Measurements from ENCODE around the gene CDH9. TPM values are rescaled to one million over a fixed set of nuclear protein-coding genes. Genes with fewer than 3 reads are reported as not detected.

The CDH9 gene
- total and polyA plus RNA-seq, 9 of the 15 experiments (the other 6 are each of a cell fraction or from before 2014, with no cell fraction given), result not detected

GRCh38 chr5:26959290-26959689, 79.1 kb downstream of the CDH9 start (continued):
- TF ChIP-seq ZNF551 (CRISPR knock-in tag; IDR thresholded peaks at IDR 0.05) (no peak), ZNF780A (CRISPR knock-in tag; IDR thresholded peaks at IDR 0.05) (no peak), MAFG (tag; conservative IDR thresholded peaks at IDR 0.05) (peak; percentile 66), ATF6 (CRISPR knock-in tag; IDR thresholded peaks at IDR 0.05) (no peak), GABPB1 (CRISPR knock-in tag; IDR thresholded peaks at IDR 0.05) (no peak), ZNF311 (CRISPR knock-in tag; IDR thresholded peaks at IDR 0.05) (no peak), NCOA1 (IDR thresholded peaks at IDR 0.05; ENCODE audit: low read depth) (no peak), L3MBTL2 (IDR thresholded peaks at IDR 0.05) (no peak)

DNA sequence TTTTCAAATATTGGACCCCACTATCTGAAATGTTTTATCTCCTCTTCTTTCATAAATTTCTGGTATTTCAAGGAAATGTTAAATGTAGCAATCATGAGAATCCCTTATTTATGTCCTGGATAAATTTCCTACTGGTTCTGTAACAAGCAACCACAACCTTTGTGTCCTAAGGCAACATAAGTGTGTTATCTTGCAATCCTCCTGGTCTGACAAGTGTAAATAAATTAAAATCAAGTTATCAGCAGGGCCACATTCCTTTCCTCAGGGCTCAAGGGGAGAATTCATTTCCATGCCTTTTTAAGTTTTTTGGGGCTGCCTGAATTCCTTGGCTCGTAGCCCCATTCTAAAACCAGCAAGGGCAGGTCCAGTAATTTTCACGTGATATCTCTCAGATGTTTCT, 83.2 kb downstream of the CDH9 start:
- no TSS peak for BruUV-seq (replicated peaks)
- ChIA-PET POLR2A (no interaction called here), CTCF (ENCODE audit: low intra/inter-chr PET ratio) (no interaction called here)
- no peaks in the 10 kb centered on the region for H3K9me1 ChIP-seq (ENCODE audit: control insufficient read depth, insufficient read depth, low read length)
- H3K9me3 ChIP-seq (replicated peaks; ENCODE audit: control insufficient read depth, insufficient read depth, low read depth, low read length), result no peaks in the 10 kb centered on the region
- H3K27me3 ChIP-seq (ENCODE audit: control insufficient read depth in 2 of 2, insufficient read depth in 2 of 2, low read length in 2 of 2), result no peaks in the 10 kb centered on the region
- FAIRE-seq, result no peak
- no peaks in the 10 kb centered on the region for H4K20me1 ChIP-seq (replicated peaks; ENCODE audit: control insufficient read depth, insufficient read depth, low read length)
- H3K9ac ChIP-seq (ENCODE audit: insufficient read depth in 1 of 2, low read depth in 2 of 2, low read length in 2 of 2), result no peak overlapping the region
- no peak overlapping the region for H3K27ac ChIP-seq (ENCODE audit: extremely low read depth, low read depth, low read length)
- intact Hi-C loops (cut with micrococcal nuclease) (no loop called here), in situ Hi-C loops (cut with MboI) (no loop called here)
- TF ChIP-seq L3MBTL2 (IDR thresholded peaks at IDR 0.05) (no peak), NUFIP1 (IDR thresholded peaks at IDR 0.05; ENCODE audit: partially characterized antibody) (no peak), COPS2 (conservative IDR thresholded peaks at IDR 0.05) (no peak), MYNN (IDR thresholded peaks at IDR 0.05) (no peak), MYNN (CRISPR knock-in tag; IDR thresholded peaks at IDR 0.05) (no peak), ZNF436 (CRISPR knock-in tag; IDR thresholded peaks at IDR 0.05) (no peak), ZNF707 (CRISPR knock-in tag; conservative IDR thresholded peaks at IDR 0.05) (no peak), SP2 (IDR thresholded peaks at IDR 0.05; ENCODE audit: extremely low read depth, low read depth, low read length, poor library complexity, severe bottlenecking) (no peak)
- TF ChIP-seq, protein P1, sequence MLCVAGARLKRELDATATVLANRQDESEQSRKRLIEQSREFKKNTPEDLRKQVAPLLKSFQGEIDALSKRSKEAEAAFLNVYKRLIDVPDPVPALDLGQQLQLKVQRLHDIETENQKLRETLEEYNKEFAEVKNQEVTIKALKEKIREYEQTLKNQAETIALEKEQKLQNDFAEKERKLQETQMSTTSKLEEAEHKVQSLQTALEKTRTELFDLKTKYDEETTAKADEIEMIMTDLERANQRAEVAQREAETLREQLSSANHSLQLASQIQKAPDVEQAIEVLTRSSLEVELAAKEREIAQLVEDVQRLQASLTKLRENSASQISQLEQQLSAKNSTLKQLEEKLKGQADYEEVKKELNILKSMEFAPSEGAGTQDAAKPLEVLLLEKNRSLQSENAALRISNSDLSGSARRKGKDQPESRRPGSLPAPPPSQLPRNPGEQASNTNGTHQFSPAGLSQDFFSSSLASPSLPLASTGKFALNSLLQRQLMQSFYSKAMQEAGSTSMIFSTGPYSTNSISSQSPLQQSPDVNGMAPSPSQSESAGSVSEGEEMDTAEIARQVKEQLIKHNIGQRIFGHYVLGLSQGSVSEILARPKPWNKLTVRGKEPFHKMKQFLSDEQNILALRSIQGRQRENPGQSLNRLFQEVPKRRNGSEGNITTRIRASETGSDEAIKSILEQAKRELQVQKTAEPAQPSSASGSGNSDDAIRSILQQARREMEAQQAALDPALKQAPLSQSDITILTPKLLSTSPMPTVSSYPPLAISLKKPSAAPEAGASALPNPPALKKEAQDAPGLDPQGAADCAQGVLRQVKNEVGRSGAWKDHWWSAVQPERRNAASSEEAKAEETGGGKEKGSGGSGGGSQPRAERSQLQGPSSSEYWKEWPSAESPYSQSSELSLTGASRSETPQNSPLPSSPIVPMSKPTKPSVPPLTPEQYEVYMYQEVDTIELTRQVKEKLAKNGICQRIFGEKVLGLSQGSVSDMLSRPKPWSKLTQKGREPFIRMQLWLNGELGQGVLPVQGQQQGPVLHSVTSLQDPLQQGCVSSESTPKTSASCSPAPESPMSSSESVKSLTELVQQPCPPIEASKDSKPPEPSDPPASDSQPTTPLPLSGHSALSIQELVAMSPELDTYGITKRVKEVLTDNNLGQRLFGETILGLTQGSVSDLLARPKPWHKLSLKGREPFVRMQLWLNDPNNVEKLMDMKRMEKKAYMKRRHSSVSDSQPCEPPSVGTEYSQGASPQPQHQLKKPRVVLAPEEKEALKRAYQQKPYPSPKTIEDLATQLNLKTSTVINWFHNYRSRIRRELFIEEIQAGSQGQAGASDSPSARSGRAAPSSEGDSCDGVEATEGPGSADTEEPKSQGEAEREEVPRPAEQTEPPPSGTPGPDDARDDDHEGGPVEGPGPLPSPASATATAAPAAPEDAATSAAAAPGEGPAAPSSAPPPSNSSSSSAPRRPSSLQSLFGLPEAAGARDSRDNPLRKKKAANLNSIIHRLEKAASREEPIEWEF (CRISPR knock-in tag; IDR thresholded peaks at IDR 0.05), result no peak
- no peak overlapping the region for H3K4me3 ChIP-seq
- no peak for ATAC-seq
- no peaks in the 10 kb centered on the region for H3K4me1 ChIP-seq (replicated peaks in 1 of 2; ENCODE audit: control insufficient read depth in 2 of 2, insufficient read depth in 2 of 2, low read length in 2 of 2)
- no peaks in the 10 kb centered on the region for H3K36me3 ChIP-seq (ENCODE audit: control insufficient read depth, insufficient read depth, low read length)
- H3K79me2 ChIP-seq (ENCODE audit: control insufficient read depth, insufficient read depth, low read length), result no peaks in the 10 kb centered on the region
- H3K4me2 ChIP-seq (ENCODE audit: insufficient read depth, low read length), result no peak overlapping the region
- no peak overlapping the region for H2AFZ ChIP-seq (ENCODE audit: low read depth, low read length)
- WGBS (ENCODE audit: insufficient coverage, low coverage, missing lambda C conversion rate), result 0% methylated on average over 2 of the region's 2 CpGs
- no peak for DNase-seq (ENCODE audit: extremely low read depth in 1 of 4, low spot score in 3 of 4)
